Mucosa of rectum (tissue), 2 donors: ENCODE data around the gene CERS4.

Source experiments
- H3K27ac ChIP-seq, 2 donors: one replicate each; pipeline ENCODE4 v1.7.0; 2013; ENCODE audit warnings: inconsistent platforms in 2 of 2, low read depth in 2 of 2, low read length in 2 of 2
- H3K27me3 ChIP-seq, 2 donors: one replicate each; pipeline ENCODE4 v1.7.0; 2013; ENCODE audit warnings: low read length in 2 of 2; ENCODE audit not compliant: control insufficient read depth in 2 of 2, insufficient read depth in 2 of 2
- H3K36me3 ChIP-seq, 2 donors: one replicate each; pipeline ENCODE4 v1.7.0; 2013; ENCODE audit warnings: low read length in 2 of 2; ENCODE audit not compliant: control insufficient read depth in 2 of 2, insufficient read depth in 2 of 2
- H3K4me1 ChIP-seq, 2 donors: one replicate each; pipeline ENCODE4 v1.7.0; 2013; ENCODE audit warnings: low read length in 2 of 2, mild to moderate bottlenecking in 1 of 2; ENCODE audit not compliant: control insufficient read depth in 2 of 2, insufficient read depth in 2 of 2
- H3K4me3 ChIP-seq, 2 donors: one replicate each; pipeline ENCODE4 v1.7.0; 2013; ENCODE audit warnings: low read length in 2 of 2
- H3K9ac ChIP-seq, 2 donors: one replicate each; pipeline ENCODE4 v1.7.0; 2013; ENCODE audit warnings: low read length in 2 of 2, low read depth in 1 of 2, mild to moderate bottlenecking in 1 of 2
- H3K9me3 ChIP-seq, 2 donors: one replicate each; pipeline ENCODE4 v1.7.0; 2013; ENCODE audit warnings: low read length in 2 of 2; ENCODE audit not compliant: control insufficient read depth in 2 of 2
- donor health status: healthy.
- donor health status: Normal muscosa, but diverticular disease.

The CERS4 gene

DNA sequence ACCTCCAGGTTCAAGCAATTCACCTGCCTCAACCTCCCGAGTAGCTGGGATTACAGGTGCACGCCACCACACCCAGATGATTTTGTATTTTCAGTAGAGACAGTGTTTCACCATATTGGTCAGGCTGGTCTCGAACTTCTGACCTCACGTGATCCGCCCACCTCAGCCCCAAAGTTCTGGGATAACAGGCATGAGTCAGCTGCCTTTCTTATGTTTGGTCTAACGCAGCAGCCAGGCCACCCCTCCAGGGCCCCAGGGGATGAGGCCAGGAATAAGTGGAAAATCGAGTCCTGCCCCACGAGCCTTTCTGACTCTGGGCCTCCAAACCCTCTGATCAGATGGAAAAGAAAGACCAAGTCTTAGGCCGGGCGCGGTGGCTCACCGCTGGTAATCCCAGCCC lies 44.5 kb downstream of the CERS4 start:
- Histone ChIP-seq H3K4me1 (no peaks in the 10 kb centered on the region), H3K36me3 (peaks cover 3 to 11% of the 10 kb centered on the region in 2 donors), H3K27me3 (no peaks in the 10 kb centered on the region), H3K4me3 (no peak overlapping the region), H3K9me3 (no peaks in the 10 kb centered on the region), H3K9ac (no peak overlapping the region), H3K27ac (no peak overlapping the region)

DNA sequence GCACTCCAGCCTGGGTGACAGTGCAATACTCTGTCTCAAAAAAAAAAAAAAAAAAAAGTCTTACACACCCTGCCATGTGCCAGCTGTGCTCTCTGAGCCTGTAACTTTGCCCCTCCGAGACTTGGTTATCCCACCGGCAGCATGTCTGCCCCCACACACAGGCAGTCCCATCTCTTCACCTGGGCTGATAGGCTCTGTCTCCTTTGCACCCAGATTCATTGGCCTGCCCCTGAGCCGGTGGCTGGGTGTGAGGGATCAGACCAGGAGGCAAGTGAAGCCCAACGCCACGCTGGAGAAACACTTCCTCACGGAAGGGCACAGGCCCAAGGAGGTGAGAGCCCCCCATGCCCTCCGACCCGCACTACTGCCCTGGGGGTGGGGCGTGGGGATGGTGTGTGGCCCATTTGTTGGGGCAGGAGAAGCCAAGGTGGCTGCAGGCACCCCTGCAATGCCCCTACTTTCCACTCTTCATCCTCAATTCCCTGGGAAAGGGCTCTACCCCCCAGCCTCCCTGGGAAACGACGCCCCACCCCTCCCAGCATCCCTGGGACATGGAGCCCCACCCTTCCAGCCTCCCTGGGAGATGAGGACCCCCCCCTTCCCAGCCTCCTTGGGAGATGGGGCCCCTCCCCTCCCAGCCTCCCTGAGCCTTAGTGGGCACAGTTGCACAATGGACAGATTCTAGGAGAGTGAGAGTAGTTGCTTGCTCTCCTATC lies 45.3 kb downstream of the CERS4 start:
- no peaks in the 10 kb centered on the region for H3K9me3 ChIP-seq
- no peaks in the 10 kb centered on the region for H3K27me3 ChIP-seq
- no peak overlapping the region for H3K4me3 ChIP-seq
- peaks cover 3 to 11% of the 10 kb centered on the region in 2 donors for H3K36me3 ChIP-seq
- H3K4me1 ChIP-seq, result no peaks in the 10 kb centered on the region
- no peak overlapping the region for H3K27ac ChIP-seq
- H3K9ac ChIP-seq, result no peak overlapping the region

DNA sequence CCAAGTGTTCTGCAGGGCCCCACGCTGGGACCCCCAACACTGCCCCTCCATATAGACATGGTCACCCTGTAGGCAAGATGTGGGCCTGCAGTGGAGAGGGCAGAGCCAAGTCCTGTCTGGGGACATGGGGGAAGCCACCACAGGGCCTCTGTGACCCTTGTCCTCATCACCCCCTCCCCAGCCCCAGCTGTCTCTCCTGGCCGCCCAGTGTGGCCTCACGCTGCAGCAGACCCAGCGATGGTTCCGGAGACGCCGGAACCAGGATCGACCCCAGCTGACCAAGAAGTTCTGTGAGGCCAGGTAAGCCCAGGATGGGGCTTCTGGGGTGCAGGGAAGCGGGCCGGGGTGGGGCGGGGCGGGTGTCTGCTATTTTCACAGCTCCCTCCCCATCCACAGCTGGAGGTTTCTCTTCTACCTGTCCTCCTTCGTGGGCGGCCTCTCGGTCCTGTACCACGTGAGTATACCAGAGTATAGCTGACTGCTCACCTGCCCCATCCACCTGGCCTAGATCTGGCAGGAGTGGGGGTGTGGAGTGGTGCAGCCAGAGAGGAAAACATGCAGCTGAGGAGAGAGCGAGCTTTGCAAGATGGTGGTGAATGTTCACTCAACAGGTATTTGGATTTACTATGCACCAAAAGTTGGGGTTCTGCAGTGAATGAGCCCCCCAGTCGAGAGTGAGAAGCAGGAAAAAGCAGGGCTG lies 46.4 kb downstream of the CERS4 start:
- Histone ChIP-seq H3K27me3 (no peaks in the 10 kb centered on the region), H3K36me3 (peaks cover 3 to 11% of the 10 kb centered on the region in 2 donors), H3K27ac (no peak overlapping the region), H3K9ac (no peak overlapping the region), H3K4me3 (no peak overlapping the region), H3K9me3 (no peaks in the 10 kb centered on the region), H3K4me1 (no peaks in the 10 kb centered on the region)

DNA sequence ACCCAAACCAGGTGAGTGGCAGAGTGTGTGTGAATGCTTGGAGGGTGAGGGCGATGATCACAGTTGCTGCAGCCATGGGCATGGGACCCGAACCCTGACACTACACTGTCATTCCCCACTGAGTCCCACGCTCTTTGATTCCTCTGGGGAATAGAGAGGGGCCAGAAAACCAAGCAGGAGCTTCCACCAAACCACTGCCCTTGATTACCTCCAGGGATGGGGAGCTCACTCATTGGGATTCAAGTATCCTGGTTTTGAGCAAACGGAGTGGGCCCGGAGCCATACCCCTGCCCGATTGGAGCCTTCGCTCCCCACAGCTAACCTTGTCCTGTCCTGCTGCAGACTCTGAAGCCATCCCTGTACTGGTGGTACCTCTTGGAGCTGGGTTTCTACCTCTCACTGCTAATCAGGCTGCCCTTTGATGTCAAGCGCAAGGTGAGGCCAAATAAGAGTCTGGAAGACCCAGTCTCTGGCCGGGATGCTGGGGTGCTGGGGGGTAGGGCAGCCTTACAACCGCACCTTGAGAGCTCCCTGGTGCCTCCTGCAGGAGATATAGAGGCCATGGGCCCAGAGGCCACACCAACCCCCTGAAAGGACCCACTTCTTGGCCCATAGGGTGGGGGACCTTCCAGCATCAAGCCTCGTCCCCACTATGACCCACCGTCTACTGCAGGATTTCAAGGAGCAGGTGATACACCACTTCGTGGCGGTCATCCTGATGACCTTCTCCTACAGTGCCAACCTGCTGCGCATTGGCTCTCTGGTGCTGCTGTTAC lies 47.3 kb downstream of the CERS4 start:
- Histone ChIP-seq H3K9me3 (no peaks in the 10 kb centered on the region), H3K4me1 (no peaks in the 10 kb centered on the region), H3K4me3 (no peak overlapping the region), H3K27ac (no peak overlapping the region), H3K36me3 (peaks cover 3 to 11% of the 10 kb centered on the region in 2 donors), H3K27me3 (no peaks in the 10 kb centered on the region), H3K9ac (no peak overlapping the region)

DNA sequence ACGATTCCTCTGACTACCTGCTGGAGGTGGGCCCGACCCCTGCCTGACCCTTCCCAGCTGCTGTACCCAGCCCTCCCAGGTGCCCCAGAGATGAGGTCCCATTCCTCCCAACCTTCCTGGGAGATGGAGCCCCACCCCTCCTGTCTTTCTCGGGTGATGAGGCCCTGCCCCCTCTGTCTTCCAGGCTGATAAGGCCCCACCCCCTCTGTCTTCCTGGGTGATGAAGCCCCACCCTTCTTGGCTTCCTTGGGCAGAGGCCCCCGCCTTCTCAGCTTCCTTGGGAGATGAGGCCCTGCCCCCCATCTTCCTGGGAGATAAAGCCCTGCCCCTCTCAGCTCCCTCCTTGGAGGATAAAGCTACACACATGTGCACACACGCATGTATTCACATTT lies 47.9 kb downstream of the CERS4 start:
- Histone ChIP-seq H3K4me3 (no peak overlapping the region), H3K4me1 (no peaks in the 10 kb centered on the region), H3K36me3 (peaks cover 3 to 11% of the 10 kb centered on the region in 2 donors), H3K27me3 (no peaks in the 10 kb centered on the region), H3K9me3 (no peaks in the 10 kb centered on the region), H3K9ac (no peak overlapping the region), H3K27ac (no peak overlapping the region)

DNA sequence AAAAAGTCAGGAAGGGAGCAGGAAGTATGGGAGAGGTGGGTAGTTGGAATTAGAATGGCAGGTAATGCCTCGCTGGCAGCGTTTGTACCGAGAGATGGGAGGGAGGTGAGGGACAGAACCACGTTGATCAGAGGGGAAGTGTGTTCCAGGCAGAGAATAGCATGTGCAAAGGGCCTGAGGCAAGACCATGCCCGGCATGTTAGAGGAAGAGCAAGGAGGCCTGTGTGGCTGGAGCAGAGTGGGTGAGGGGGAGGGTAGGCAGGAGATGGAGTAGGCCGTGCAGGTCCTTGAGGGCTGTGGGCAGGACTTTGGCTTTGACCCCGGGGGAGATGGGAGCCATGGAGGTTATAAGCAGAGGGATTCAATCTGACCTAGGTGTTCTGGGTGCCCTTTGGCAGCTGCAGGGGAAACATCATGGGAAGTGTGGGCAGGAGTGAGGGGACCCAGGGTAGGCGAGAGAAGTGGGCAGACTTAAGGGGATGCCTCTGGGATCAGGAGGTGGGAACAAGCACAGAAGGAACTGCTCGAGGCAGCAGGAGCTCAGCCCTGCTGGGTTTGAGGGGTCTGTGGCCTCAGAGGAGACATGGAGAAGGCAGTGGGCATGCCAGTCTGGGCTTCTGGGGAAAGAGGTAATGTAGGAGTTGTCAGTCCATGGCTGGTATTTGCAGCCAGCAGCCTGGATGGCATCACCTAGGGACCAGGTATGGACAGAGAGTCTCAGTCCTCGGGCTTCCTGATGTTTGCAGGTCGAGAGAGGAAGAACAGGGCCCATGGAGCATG lies 50.2 kb downstream of the CERS4 start:
- Histone ChIP-seq H3K9ac (no peak overlapping the region), H3K4me1 (no peaks in the 10 kb centered on the region), H3K27ac (no peak overlapping the region), H3K4me3 (no peak overlapping the region), H3K9me3 (no peaks in the 10 kb centered on the region), H3K36me3 (peaks cover 3 to 11% of the 10 kb centered on the region in 2 donors), H3K27me3 (no peaks in the 10 kb centered on the region)

DNA sequence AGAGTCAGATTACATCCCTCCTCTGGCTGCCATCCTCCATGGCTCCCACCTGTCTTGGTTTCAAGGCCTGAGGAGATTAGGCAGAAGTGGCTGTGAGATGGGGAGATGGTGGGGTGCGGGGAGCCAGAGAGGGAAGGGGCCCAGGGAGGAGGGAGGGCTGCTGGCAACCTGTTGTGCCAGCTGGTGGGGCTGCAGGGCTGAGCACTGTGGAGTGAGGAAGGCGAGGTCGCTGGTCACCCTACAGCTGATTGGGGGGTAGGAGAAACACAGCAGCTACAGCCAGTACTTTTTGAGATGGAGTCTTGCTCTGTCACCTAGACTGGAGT lies 50.7 kb downstream of the CERS4 start:
- H3K36me3 ChIP-seq, result peaks cover 3 to 11% of the 10 kb centered on the region in 2 donors

DNA sequence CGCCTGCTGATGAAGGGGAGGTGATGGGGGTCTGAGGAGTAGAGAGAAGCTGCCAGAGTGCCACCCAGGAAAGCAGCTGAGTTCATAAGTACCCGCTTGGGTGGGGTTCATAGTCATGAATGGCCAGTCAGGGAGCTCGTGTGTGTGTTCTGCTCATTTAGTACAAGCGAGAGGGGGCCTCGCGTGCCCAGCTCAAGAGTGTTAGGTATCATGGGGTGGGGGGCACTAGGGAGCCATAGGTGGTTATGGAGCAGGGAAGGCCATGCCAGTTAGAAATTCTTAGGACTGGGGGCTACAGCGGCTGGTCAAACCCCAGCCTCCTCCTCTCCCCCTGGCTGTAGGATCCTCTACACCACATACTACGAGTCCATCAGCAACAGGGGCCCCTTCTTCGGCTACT lies 52.2 kb downstream of the CERS4 start:
- H3K36me3 ChIP-seq, result peaks cover 3 to 6% of the 10 kb centered on the region in 2 donors
- no peak overlapping the region for H3K9ac ChIP-seq
- H3K4me1 ChIP-seq, result no peaks in the 10 kb centered on the region

More for the DNA sequence above, 50.7 kb downstream of the CERS4 start:
- no peak overlapping the region for H3K9ac ChIP-seq
- H3K27ac ChIP-seq, result no peak overlapping the region
- no peaks in the 10 kb centered on the region for H3K27me3 ChIP-seq
- H3K4me1 ChIP-seq, result no peaks in the 10 kb centered on the region
- no peak overlapping the region for H3K4me3 ChIP-seq
- H3K9me3 ChIP-seq, result no peaks in the 10 kb centered on the region

DNA sequence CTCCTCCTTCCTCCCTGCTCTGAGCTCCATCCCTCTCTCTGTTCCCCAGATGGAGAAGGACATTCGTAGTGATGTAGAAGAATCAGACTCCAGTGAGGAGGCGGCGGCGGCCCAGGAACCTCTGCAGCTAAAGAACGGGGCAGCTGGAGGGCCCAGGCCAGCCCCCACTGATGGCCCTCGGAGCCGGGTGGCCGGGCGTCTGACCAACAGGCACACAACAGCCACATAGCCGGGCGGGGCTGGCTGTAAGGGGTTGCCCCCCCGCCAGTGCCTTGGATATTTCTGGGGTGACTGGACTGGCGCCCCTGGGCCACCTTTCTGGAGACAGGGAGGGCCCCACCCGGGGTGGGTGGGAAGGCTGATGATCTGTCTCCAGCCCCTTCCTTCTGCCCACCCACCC lies 52.7 kb downstream of the CERS4 start:
- no peaks in the 10 kb centered on the region for H3K27me3 ChIP-seq
- no peak overlapping the region for H3K4me3 ChIP-seq
- no peaks in the 10 kb centered on the region for H3K9me3 ChIP-seq
- no peak overlapping the region for H3K9ac ChIP-seq
- no peaks in the 10 kb centered on the region for H3K4me1 ChIP-seq
- peaks cover 0 to under 1% of the 10 kb centered on the region in 2 donors for H3K36me3 ChIP-seq
- no peak overlapping the region for H3K27ac ChIP-seq

More for the DNA sequence above, 52.2 kb downstream of the CERS4 start:
- Histone ChIP-seq H3K9me3 (no peaks in the 10 kb centered on the region), H3K27me3 (no peaks in the 10 kb centered on the region), H3K27ac (no peak overlapping the region), H3K4me3 (no peak overlapping the region)
